SU-DHL-6 (cell line): ENCODE measurements around the gene ARSD.

Experiments used
- H2AFZ ChIP-seq: fragments of 200-600 bp; sonication (generic); 2 replicates; pipeline ENCODE4 v1.6.1; 2014; ENCODE audit warnings: low read depth, mild to moderate bottlenecking, moderate library complexity, mixed read lengths, antibody characterized with exemption, low read length; ENCODE audit not compliant: severe bottlenecking
- H3F3A ChIP-seq: fragments of 200-600 bp; shearing (Covaris generic); 2 replicates; pipeline ENCODE4 v1.6.0; 2016; ENCODE audit warnings: antibody characterized with exemption, mild to moderate bottlenecking; ENCODE audit not compliant: insufficient read depth
- H3K27ac ChIP-seq: fragments of 200-600 bp; sonication (generic); 2 replicates; pipeline ENCODE4 v1.5.1; 2016; ENCODE audit warnings: low read depth, mild to moderate bottlenecking, low read length, moderate library complexity, mixed read lengths
- H3K27me3 ChIP-seq: fragments of 200-600 bp; sonication (generic), shearing (Covaris generic); 2 replicates; pipeline ENCODE4 v1.6.0; 2014; ENCODE audit warnings: mild to moderate bottlenecking, low read length
- H3K36me3 ChIP-seq: fragments of 200-600 bp; sonication (generic); 2 replicates; pipeline ENCODE4 v1.6.1; 2014; ENCODE audit warnings: mild to moderate bottlenecking, low read length, mixed read lengths
- H3K4me2 ChIP-seq: fragments of 300-600, 200-600 bp; shearing (Covaris generic), sonication (generic); 2 replicates; pipeline ENCODE4 v1.6.0; 2014; ENCODE audit warnings: low read length, low read depth, mild to moderate bottlenecking; ENCODE audit not compliant: poor library complexity, severe bottlenecking
- H3K4me3 ChIP-seq: fragments of 200-600 bp; sonication (generic); 2 replicates; pipeline ENCODE4 v1.5.1; 2014; ENCODE audit warnings: antibody characterized with exemption, low read length, mild to moderate bottlenecking, mixed read lengths; ENCODE audit not compliant: insufficient read depth, poor library complexity, severe bottlenecking
- H3K79me2 ChIP-seq: fragments of 200-600 bp; sonication (generic); 2 replicates; pipeline ENCODE4 v1.6.1; 2014; ENCODE audit warnings: mild to moderate bottlenecking, low read length, moderate library complexity; ENCODE audit not compliant: insufficient read depth
- H3K9ac ChIP-seq: fragments of 200-600 bp; sonication (generic); 2 replicates; pipeline ENCODE4 v1.7.0; 2014; ENCODE audit warnings: mild to moderate bottlenecking, low read length
- H3K9me2 ChIP-seq: fragments of 200-600 bp; sonication (generic); replicated peaks from 2 replicates; pipeline ENCODE4 v1.6.1; 2014; ENCODE audit warnings: low read length; ENCODE audit not compliant: insufficient read depth
- H3K9me3 ChIP-seq: fragments of 200-600 bp; sonication (generic); 2 replicates; pipeline ENCODE4 v1.6.1; 2014; ENCODE audit warnings: low read length, mixed read lengths; ENCODE audit not compliant: insufficient read depth
- H4K20me1 ChIP-seq: fragments of 200-600 bp; sonication (generic); 2 replicates; pipeline ENCODE4 v1.6.1; 2014; ENCODE audit warnings: low read depth, mild to moderate bottlenecking, antibody characterized with exemption, low read length, moderate library complexity, mixed read lengths
- EZH2phosphoT487 ChIP-seq: fragments of 200-600 bp; sonication (generic), shearing (Covaris generic); conservative IDR thresholded peaks from 2 replicates; pipeline ENCODE4 v1.6.1; 2018; ENCODE audit warnings: mild to moderate bottlenecking, antibody characterized with exemption, low read length, moderate library complexity, mixed read lengths
- TF ChIP-seq, protein P1 (sequence below): fragments of 200-600 bp; sonication (generic); IDR thresholded peaks from one replicate; pipeline ENCODE4 v1.5.1; 2017; ENCODE audit warnings: antibody characterized with exemption, mild to moderate bottlenecking, low read length, moderate library complexity; ENCODE audit not compliant: insufficient read depth, poor library complexity, severe bottlenecking

ARSD gene

DNA sequence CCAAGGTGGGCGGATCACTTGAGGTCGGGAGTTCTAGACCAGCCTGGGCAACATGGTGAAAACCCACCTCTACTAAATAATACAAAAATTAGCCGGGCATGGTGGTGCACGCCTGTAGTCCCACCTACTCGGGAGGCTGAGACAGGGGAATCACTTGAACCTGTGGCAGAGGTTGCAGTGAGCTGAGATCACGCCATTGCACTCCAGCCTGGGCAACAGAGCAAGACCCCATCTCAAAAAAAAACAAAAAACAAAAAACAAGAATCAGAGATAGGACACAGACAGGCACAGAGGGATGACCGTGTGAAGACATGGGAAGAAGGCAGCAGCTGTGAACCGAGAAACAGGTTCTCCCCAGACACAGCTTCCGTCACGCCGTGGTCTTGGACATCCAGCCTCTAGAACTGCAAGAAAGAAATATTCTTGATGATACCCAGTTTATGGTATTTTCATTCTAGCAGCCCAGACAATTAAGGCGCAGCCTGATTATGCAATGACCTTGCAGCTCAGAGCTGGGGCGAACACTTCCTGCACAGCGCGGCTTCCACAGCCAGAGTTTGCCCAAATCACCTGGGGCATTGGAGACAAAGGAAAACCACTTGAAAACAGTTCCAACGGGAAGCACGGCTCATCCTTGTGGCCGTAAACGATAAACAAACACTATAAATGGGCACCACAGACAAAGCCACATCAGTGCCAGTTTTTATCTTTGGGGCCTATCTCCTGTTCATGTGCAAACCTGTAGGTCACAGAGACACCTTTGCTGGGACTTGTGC lies 4.2 kb upstream of the ARSD start:
- Histone ChIP-seq H4K20me1 (no peaks in the 10 kb centered on the region), H3K27ac (no peak overlapping the region), H2AFZ (no peak overlapping the region), H3K27me3 (no peaks in the 10 kb centered on the region), H3F3A (no peaks in the 10 kb centered on the region), H3K9me3 (no peaks in the 10 kb centered on the region), H3K9me2 (no peaks in the 10 kb centered on the region), H3K9ac (no peak overlapping the region), H3K4me2 (no peak overlapping the region), H3K36me3 (no peaks in the 10 kb centered on the region), H3K4me3 (no peak overlapping the region), H3K79me2 (no peaks in the 10 kb centered on the region)
- TF ChIP-seq EZH2phosphoT487: no peak
- TF ChIP-seq, protein P1, sequence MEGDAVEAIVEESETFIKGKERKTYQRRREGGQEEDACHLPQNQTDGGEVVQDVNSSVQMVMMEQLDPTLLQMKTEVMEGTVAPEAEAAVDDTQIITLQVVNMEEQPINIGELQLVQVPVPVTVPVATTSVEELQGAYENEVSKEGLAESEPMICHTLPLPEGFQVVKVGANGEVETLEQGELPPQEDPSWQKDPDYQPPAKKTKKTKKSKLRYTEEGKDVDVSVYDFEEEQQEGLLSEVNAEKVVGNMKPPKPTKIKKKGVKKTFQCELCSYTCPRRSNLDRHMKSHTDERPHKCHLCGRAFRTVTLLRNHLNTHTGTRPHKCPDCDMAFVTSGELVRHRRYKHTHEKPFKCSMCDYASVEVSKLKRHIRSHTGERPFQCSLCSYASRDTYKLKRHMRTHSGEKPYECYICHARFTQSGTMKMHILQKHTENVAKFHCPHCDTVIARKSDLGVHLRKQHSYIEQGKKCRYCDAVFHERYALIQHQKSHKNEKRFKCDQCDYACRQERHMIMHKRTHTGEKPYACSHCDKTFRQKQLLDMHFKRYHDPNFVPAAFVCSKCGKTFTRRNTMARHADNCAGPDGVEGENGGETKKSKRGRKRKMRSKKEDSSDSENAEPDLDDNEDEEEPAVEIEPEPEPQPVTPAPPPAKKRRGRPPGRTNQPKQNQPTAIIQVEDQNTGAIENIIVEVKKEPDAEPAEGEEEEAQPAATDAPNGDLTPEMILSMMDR: no peak

DNA sequence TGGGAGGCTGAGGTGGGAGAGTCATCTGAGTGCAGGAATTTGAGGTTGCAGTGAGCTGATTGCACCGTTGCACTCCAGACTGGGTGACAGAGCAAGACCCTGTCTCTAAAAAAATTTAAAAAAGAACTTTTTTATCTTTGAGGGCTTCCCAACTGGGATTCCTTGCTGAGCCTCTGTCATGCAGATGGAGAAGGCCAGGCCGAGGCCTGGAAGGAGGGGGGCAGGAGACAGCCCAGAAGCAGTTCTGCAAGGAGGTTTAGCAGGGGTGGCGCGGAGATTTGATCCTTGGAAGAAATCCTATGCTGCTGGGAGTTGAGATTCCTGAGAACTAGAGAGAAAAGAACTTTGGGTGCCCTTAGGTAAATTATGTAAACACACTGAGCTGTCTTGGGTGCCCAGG lies 2.5 kb upstream of the ARSD start:
- Histone ChIP-seq H3F3A (no peaks in the 10 kb centered on the region), H3K27ac (no peak overlapping the region), H4K20me1 (no peaks in the 10 kb centered on the region), H2AFZ (no peak overlapping the region), H3K9me2 (no peaks in the 10 kb centered on the region), H3K79me2 (no peaks in the 10 kb centered on the region), H3K9me3 (no peaks in the 10 kb centered on the region), H3K9ac (no peak overlapping the region), H3K4me2 (no peak overlapping the region), H3K27me3 (no peaks in the 10 kb centered on the region), H3K36me3 (no peaks in the 10 kb centered on the region), H3K4me3 (no peak overlapping the region)
- no peak for TF ChIP-seq EZH2phosphoT487
- TF ChIP-seq, protein P1: no peak

DNA sequence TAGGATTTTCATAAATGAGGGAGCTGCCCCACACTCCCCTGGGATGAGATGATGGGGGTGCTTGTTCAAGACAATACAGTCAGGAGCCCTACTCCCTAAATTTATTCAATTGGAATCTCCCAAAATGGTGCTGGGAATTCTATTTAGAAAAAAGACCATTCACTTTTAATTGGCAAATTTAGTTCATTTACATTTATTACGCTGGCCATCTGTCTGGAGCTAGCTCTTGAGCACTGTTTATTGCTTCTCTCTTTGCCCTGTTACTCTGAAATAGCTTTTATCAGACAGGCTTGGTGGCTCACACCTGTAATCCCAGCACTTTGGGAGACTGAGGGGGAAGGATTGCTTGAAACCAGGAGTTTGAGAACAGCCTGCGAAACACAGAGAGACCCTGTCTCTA lies 2.0 kb upstream of the ARSD start:
- no peak overlapping the region for H3K27ac ChIP-seq
- TF ChIP-seq EZH2phosphoT487: no peak
- TF ChIP-seq, protein P1: no peak
- no peaks in the 10 kb centered on the region for H3K36me3 ChIP-seq
- no peaks in the 10 kb centered on the region for H3F3A ChIP-seq
- no peaks in the 10 kb centered on the region for H3K9me3 ChIP-seq
- H4K20me1 ChIP-seq: no peaks in the 10 kb centered on the region
- no peaks in the 10 kb centered on the region for H3K79me2 ChIP-seq
- H2AFZ ChIP-seq: no peak overlapping the region
- H3K27me3 ChIP-seq: no peaks in the 10 kb centered on the region
- no peaks in the 10 kb centered on the region for H3K9me2 ChIP-seq
- no peak overlapping the region for H3K4me3 ChIP-seq
- no peak overlapping the region for H3K9ac ChIP-seq
- no peak overlapping the region for H3K4me2 ChIP-seq
